Spleen (tissue), 11 donors: Measurements from ENCODE around the gene CD38. TPM values are rescaled to one million over a fixed set of nuclear protein-coding genes. Genes with fewer than 3 reads are reported as not detected.

Experiments used
- DNase-seq: peaks from one replicate; pipeline ENCODE4 v3.0.0-alpha.2; 2020
- H3K27ac ChIP-seq, 8 donors: fragments of 200-600 bp; sonication (generic) in 7 of 8; 1 replicate in 4 of 8; 2 replicates in 4 of 8; pipeline versions ENCODE4 v1.5.0 to v1.8.0; 2016 to 2021; ENCODE audit warnings: inconsistent platforms in 4 of 8, mild to moderate bottlenecking in 4 of 8, moderate library complexity in 1 of 8
- H3K27me3 ChIP-seq, 7 donors: fragments of 200-600 bp; sonication (generic) in 6 of 7; replicated peaks in 1 of 7; 1 replicate in 4 of 7; 2 replicates in 3 of 7; pipeline versions ENCODE4 v1.5.0 to v1.8.0; 2016 to 2021; ENCODE audit warnings: inconsistent platforms in 3 of 7, mild to moderate bottlenecking in 1 of 7
- H3K36me3 ChIP-seq, 6 donors: fragments of 200-600 bp; sonication (generic) in 5 of 6; 1 replicate in 4 of 6; 2 replicates in 2 of 6; pipeline versions ENCODE4 v1.5.0 to v1.8.0; 2016 to 2021; ENCODE audit warnings: inconsistent platforms in 2 of 6
- H3K4me1 ChIP-seq, 6 donors: fragments of 200-600 bp; sonication (generic) in 5 of 6; 1 replicate in 3 of 6; 2 replicates in 3 of 6; pipeline versions ENCODE4 v1.5.0 to v1.8.0; 2016 to 2021; ENCODE audit warnings: inconsistent platforms in 3 of 6
- H3K4me3 ChIP-seq, 8 donors: fragments of 200-600 bp; sonication (generic) in 7 of 8; 1 replicate in 4 of 8; 2 replicates in 4 of 8; pipeline versions ENCODE4 v1.5.0 to v1.8.0; 2016 to 2021; ENCODE audit warnings: inconsistent platforms in 4 of 8, mild to moderate bottlenecking in 4 of 8, moderate library complexity in 2 of 8
- H3K9me3 ChIP-seq, 8 donors: fragments of 200-600 bp; sonication (generic) in 7 of 8; 1 replicate in 4 of 8; 2 replicates in 4 of 8; pipeline versions ENCODE4 v1.5.0 to v1.8.0; 2016 to 2021; ENCODE audit warnings: inconsistent platforms in 4 of 8
- CTCF ChIP-seq, 11 experiments: fragments of 200-600 bp in 7 of 11; fragments of 450-650 bp in 4 of 11; sonication (generic) in 4 of 11; IDR thresholded peaks in 8 of 11; conservative IDR thresholded peaks in 3 of 11; 1 replicate in 7 of 11; 2 replicates in 4 of 11; pipeline versions ENCODE4 v1.4.0 to v1.8.0; 2016 to 2021; ENCODE audit warnings: antibody characterized with exemption in 11 of 11, inconsistent platforms in 4 of 11, mild to moderate bottlenecking in 1 of 11
- POLR2A ChIP-seq, 3 donors: fragments of 450-650 bp; IDR thresholded peaks; one replicate each; pipeline ENCODE4 v1.5.1; 2017; ENCODE audit warnings: antibody characterized with exemption in 3 of 3, mild to moderate bottlenecking in 1 of 3
- POLR2AphosphoS5 ChIP-seq, 3 donors: sonication (generic); formaldehyde crosslinking; IDR thresholded peaks; one replicate each; pipeline ENCODE4 v1.5.1; 2017; ENCODE audit warnings: antibody characterized with exemption in 3 of 3
- WGBS, 5 donors: extraction: QIAGEN DNeasy Blood & Tissue Kit in 3 of 5; methylation state at CpG; one replicate each; pipeline versions ENCODE4 v1.1.5 to v1.1.7; 2013 to 2018; 5-methylcytosine and 5-hydroxymethylcytosine counted together
- intact Hi-C: fragments of 100-400 bp; cut with DNase I; formaldehyde crosslinking; loops from one replicate; pipeline ENCODE4 v1.15.0; 2023; ENCODE audit warnings: low total_unique reads
- polyA plus RNA-seq, 3 donors: library from polyadenylated mRNA; stranded (reverse); fragments of 200-250 nt; gene quantifications; one replicate each; pipeline ENCODE4 v1.2.1, GENCODE V29; 2013
- total RNA-seq, 7 donors: library from RNA; depleted of rRNA in 3 of 7; stranded (reverse); fragments of >200 nt in 3 of 7; fragmentation: NEBNext Ultra II Directional in 4 of 7; extraction: Animal tissue kit (Norgen Biotek cat#: 25700) in 4 of 7; gene quantifications; one replicate each; pipeline versions ENCODE4 v1.1.0 to v1.2.1, GENCODE V29; 2016 to 2021
- donor health status: healthy with polysubstance abuse.
- donor health status: DM: no; HTN: no; CAD: no; lungs with moderate emphysema.
- donor health status: DM: no; HTN: no; CAD: no.
- donor health status: Bipolar disorder and iron deficiency.
- donor health status: healthy.
- donor health status: DM: no; HTN: no; CAD: no.
- donor health status: DM: yes; HTN: yes; CAD: no.

CD38 gene
- total and polyA plus RNA-seq, 10 donors: 4.9 to 92.9 (median 54.4) TPM

- 70 to 88% (median 80%) methylated on average over 2 of the region's 2 CpGs for WGBS, 5 donors
- Histone ChIP-seq H3K9me3 (no peaks in the 10 kb centered on the region), H3K27ac (no peak overlapping the region), H3K36me3 (no peaks in the 10 kb centered on the region), H3K4me3 (no peak overlapping the region), H3K27me3 (no peaks in the 10 kb centered on the region), H3K4me1 (no peaks in the 10 kb centered on the region)
- TF ChIP-seq POLR2A (IDR thresholded peaks at IDR 0.05) (no peak), POLR2AphosphoS5 (IDR thresholded peaks at IDR 0.05) (no peak), CTCF (IDR thresholded peaks at IDR 0.05 in 8 of 11, conservative IDR thresholded peaks at IDR 0.05 in 3 of 11) (no peak)
- intact Hi-C loops: no loop called here
- DNase-seq: no peak
Measured at GRCh38 chr4:15864651-15865566, 86.8 kb downstream of the CD38 start.

GRCh38 chr4:15868111-15868510 lies 90.0 kb downstream of the CD38 start:
- DNase-seq: no peak
- 35 to 56% (median 53%) methylated on average over 3 of the region's 3 CpGs for WGBS, 5 donors
- TF ChIP-seq POLR2AphosphoS5 (IDR thresholded peaks at IDR 0.05): no peak
- TF ChIP-seq POLR2A (IDR thresholded peaks at IDR 0.05): no peak
- no peak for TF ChIP-seq CTCF (IDR thresholded peaks at IDR 0.05 in 8 of 11, conservative IDR thresholded peaks at IDR 0.05 in 3 of 11)
- H3K9me3 ChIP-seq: no peaks in the 10 kb centered on the region
- no peak overlapping the region for H3K4me3 ChIP-seq
- H3K27ac ChIP-seq: no peak overlapping the region
- no peaks in the 10 kb centered on the region for H3K27me3 ChIP-seq
- no peaks in the 10 kb centered on the region for H3K4me1 ChIP-seq
- no peaks in the 10 kb centered on the region for H3K36me3 ChIP-seq
- intact Hi-C loops: no loop called here

- no peak overlapping the region for H3K4me3 ChIP-seq
- no peak overlapping the region for H3K27ac ChIP-seq
- intact Hi-C loops: no loop called here
- H3K4me1 ChIP-seq: no peaks in the 10 kb centered on the region
- no peaks in the 10 kb centered on the region for H3K9me3 ChIP-seq
- H3K27me3 ChIP-seq: no peaks in the 10 kb centered on the region
- no peak for TF ChIP-seq CTCF (IDR thresholded peaks at IDR 0.05 in 8 of 11, conservative IDR thresholded peaks at IDR 0.05 in 3 of 11)
- no peak for TF ChIP-seq POLR2AphosphoS5 (IDR thresholded peaks at IDR 0.05)
- no peak for TF ChIP-seq POLR2A (IDR thresholded peaks at IDR 0.05)
- H3K36me3 ChIP-seq: no peaks in the 10 kb centered on the region
- no peak for DNase-seq
- 77 to 89% (median 85%) methylated on average over 4 of the region's 4 CpGs for WGBS, 5 donors
Measured at GRCh38 chr4:15868826-15869413, 90.8 kb downstream of the CD38 start.

- H3K27ac ChIP-seq: no peak overlapping the region
- TF ChIP-seq POLR2A (IDR thresholded peaks at IDR 0.05) (no peak), POLR2AphosphoS5 (IDR thresholded peaks at IDR 0.05) (no peak)
- no peak overlapping the region for H3K4me3 ChIP-seq
- no peaks in the 10 kb centered on the region for H3K27me3 ChIP-seq
- no peaks in the 10 kb centered on the region for H3K9me3 ChIP-seq
- H3K4me1 ChIP-seq: no peaks in the 10 kb centered on the region
- no peak for DNase-seq
- WGBS, 5 donors: 81 to 91% (median 89%) methylated on average over 7 of the region's 7 CpGs
- intact Hi-C loops: no loop called here
- no peaks in the 10 kb centered on the region for H3K36me3 ChIP-seq
Measured at GRCh38 chr4:15870079-15870478, 92.0 kb downstream of the CD38 start.
